HG03439 (cell line): ENCODE data around the gene MAST2.
"Not testable (repeated sequence)": the region's sequence is repeated elsewhere in the genome, so short reads cannot be mapped to it uniquely, and the experiment has no call there.

Experiments
- ATAC-seq: cut with Tn5 transposase; IDR thresholded peaks from one replicate; pipeline ENCODE4 v1.9.1; 2021; ENCODE audit warnings: mild to moderate bottlenecking, moderate library complexity; ENCODE audit not compliant: unreplicated experiment

Gene MAST2

DNA sequence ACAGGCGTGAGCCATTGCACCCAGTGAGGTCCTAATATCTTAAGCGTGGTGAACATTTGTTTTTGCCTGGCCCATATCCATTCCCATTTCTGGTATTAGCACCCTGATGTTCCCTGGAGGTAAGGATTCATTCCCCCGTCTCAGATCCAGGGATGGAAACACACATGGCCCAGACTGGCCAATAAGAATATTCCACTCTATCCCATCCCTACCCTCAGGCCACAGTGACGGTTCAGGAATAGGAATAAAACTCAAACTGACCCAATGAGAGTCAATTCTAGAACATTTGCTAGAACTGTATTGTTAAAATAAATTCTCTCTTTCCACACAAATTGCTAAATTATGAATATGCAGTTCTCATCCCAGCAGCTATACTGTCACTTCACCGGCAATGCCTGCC is 252.9 kb downstream of the MAST2 start:
- no peak for ATAC-seq

GRCh38 chr1:46057215-46057614 is 253.8 kb downstream of the MAST2 start:
- not testable (repeated sequence) for ATAC-seq

DNA sequence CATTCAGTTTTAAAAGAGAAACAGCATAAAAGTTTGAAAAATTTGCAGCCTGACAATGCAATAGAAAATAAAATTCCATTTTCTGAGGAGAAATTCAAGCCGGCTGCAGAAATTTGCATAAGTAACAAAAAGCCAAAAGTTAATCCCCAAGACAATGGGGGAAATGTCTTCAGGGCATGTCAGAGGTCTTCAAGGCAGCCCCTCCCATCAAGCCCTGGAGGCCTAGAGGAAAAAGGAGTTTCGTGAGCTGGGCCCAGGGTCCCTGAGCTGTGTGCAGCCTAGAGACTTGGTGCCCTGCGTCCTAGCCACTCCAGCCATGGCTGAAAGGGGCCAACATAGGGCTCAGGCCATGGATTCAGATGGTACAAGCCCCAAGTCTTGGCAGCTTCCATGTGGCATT is 254.4 kb downstream of the MAST2 start:
- ATAC-seq = no peak

GRCh38 chr1:46058936-46059335 is 255.5 kb downstream of the MAST2 start:
- no peak for ATAC-seq

- ATAC-seq = no peak
These were observed 257.7 kb downstream of the MAST2 start for GRCh38 chr1:46061146-46061545.

DNA sequence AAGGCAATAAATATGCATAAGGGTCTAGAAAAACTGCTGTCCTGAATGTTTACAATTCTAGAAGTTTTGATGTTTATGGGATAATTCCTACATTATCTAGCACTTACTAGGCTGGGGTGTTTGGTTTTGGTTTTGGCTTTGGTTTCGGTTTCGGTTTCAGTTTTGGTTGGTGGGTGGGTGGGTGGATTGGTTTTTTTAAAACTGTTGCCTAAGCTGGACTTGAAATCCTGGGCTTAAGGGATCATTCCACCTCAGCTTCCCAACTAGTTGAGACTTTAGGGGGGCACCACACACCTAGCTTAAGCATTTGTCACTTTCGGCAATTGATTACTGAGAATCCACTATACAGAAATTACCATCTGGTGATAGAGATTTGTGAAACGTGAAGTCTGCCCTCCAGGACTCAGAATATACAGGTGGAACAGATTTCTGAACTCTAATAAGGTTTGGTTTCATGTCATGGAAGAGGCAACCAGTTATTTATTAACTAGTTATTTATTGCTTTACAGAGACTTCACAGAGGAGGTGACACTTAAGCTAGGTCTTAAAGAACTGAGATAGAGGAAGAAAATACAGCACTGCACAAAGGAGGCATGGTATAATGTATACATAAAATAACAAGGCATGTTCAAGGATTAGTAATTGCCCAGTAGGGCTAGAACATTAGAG is 259.4 kb downstream of the MAST2 start:
- no peak for ATAC-seq

GRCh38 chr1:46064708-46065107 is 261.3 kb downstream of the MAST2 start:
- ATAC-seq = no peak

- no peak for ATAC-seq
These were observed 262.0 kb downstream of the MAST2 start for GRCh38 chr1:46065405-46065804.

DNA sequence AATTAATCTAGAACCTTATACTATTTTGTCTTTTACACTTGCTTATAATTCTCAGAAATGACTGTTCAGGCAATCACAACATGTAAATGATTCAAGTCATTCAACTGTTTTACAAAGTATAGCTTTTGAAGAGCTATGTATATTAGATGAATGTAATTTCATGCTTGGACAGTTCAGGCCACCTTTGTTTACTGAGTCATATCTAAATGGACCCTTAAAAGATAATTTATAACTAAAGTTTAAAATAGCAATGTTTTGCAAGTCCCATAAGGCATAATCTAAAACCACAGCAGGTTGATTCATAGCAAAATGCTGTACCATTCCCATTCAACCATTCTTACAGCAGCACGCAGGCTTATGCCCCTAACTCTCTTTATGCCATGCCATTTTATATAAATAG is 264.2 kb downstream of the MAST2 start:
- ATAC-seq = no peak

GRCh38 chr1:46068525-46068924 is 265.1 kb downstream of the MAST2 start:
- no peak for ATAC-seq

- no peak for ATAC-seq
These were observed 266.9 kb downstream of the MAST2 start for GRCh38 chr1:46070164-46070814.

- no peak for ATAC-seq
These were observed 269.6 kb downstream of the MAST2 start for GRCh38 chr1:46072975-46073374.

DNA sequence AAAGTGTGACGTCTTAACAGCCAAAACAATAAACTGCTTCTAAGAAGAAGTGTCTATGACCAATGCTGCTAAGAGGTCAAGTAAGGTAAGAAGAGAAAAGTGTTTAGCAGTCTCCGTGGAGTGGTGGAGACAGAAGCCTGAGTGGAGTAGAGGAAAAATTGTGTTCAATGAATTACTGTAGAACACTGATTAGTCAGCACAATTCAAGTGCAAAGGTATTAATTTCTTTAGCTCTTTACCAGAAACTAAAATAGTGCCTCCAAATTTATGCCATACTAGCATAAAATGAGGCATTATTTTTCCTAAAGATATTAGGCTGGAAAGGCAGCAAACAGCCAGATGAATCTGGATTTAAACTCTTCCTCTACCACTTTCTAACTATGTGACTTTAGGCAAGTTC is 272.9 kb downstream of the MAST2 start:
- ATAC-seq = no peak

- ATAC-seq = no peak
These were observed 274.2 kb downstream of the MAST2 start for GRCh38 chr1:46077644-46078043.

DNA sequence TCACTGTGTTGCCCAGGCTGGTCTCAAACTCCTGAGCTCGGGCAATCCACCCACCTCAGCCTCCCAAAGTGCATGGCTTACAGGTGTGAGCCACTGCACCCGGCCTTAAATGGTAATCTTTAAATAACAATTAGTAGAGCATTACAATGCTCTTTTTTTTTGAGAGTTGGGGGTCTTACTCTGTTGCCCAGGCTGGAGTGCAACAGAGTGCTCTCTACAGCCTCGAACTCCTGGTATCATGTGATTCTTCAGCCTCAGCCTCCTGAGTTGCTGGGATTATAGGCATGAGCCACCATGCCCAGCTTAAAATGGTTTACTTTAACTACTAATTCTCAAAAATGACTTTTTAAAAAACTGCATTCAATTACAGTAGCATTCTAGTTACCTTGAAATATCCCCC is 276.8 kb downstream of the MAST2 start:
- ATAC-seq = no peak

DNA sequence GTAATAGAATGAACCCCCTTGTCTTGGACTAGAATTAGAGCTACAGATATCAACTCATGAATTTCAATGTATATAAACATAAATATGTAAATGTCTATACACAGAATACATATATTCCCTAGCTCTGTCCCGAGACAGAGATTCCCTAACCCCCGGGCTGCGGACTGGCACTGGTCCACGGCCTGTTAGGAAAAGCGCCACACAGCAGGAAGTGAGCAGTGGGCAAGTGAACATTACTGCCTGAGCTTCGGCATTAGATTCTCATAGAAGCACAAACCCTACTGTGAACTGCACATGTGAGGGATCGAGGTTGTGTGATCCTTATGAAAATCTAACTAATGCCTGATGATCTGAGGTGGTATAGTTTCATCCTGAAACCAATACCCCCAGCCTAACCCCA is 277.8 kb downstream of the MAST2 start:
- no peak for ATAC-seq

DNA sequence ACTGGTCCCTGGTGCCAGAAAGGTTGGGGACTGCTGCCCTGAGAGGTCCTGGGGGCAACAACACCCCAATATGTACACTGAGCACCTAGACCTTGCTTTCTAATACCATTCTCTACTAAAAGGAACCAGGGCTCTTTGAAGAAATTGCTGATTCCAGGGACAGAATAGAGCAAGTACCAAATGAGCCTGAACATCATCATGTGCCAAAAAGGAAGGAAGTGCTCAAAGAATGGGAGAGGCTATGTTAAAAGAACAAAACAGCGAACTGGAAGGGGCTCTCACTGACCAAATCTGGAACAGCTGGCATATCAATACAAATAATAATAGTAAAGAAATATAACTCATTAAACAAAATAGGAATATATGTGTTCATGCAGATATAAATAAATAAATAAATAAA is 278.2 kb downstream of the MAST2 start:
- no peak for ATAC-seq

GRCh38 chr1:46083579-46083978 is 280.2 kb downstream of the MAST2 start:
- no peak for ATAC-seq

GRCh38 chr1:46084553-46085451 is 281.4 kb downstream of the MAST2 start:
- ATAC-seq = no peak
